Rectal smooth muscle tissue (tissue), 1 donor: ENCODE measurements around the gene HNF4A.

Source experiments
- H3K27ac ChIP-seq: one replicate; pipeline ENCODE4 v1.7.0; 2013; ENCODE audit warnings: low read depth, low read length, inconsistent platforms
- H3K27me3 ChIP-seq: one replicate; pipeline ENCODE4 v1.7.0; 2013; ENCODE audit warnings: low read length; ENCODE audit not compliant: control insufficient read depth, insufficient read depth
- H3K36me3 ChIP-seq: one replicate; pipeline ENCODE4 v1.7.0; 2013; ENCODE audit warnings: low read length; ENCODE audit not compliant: control insufficient read depth, insufficient read depth
- H3K4me1 ChIP-seq: one replicate; pipeline ENCODE4 v1.7.0; 2013; ENCODE audit warnings: low read length; ENCODE audit not compliant: control insufficient read depth, insufficient read depth
- H3K4me3 ChIP-seq: one replicate; pipeline ENCODE4 v1.7.0; 2013; ENCODE audit warnings: low read length
- H3K9ac ChIP-seq: one replicate; pipeline ENCODE4 v1.7.0; 2013; ENCODE audit warnings: low read length

HNF4A gene

DNA sequence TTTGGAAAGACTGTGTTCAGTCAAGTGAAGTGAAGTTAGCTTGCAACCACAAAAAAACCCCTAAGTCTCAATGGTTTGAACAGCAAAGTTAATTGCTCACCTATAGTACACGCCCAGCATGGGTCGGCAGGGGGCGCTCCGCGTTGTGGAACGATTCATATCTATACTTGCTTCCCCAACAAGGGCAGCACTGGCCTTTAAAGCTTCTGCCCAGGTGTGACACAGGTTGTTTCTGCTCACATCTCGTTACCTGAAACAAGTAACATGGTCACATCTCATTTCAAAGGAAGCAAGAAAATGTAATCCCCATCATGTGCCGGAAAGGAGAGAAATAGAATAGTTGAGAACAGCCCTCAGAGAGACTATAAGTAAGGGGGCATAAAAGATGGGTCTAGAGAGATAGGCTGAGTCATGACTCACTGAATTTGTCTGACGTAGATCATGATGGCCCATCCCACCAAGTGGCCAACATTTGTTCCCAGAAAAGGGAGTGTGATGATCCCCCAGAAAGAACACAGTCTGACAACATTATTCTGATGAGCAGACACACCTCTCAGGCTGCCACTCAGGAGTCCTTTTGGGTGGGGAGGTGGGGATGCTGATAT, 29.0 kb downstream of the HNF4A start:
- no peak overlapping the region for H3K9ac ChIP-seq
- no peaks in the 10 kb centered on the region for H3K36me3 ChIP-seq
- peaks cover 4% of the 10 kb centered on the region for H3K27me3 ChIP-seq
- no peak overlapping the region for H3K4me3 ChIP-seq
- H3K27ac ChIP-seq: no peak overlapping the region
- H3K4me1 ChIP-seq: no peaks in the 10 kb centered on the region

- H3K4me1 ChIP-seq: no peaks in the 10 kb centered on the region
- H3K9ac ChIP-seq: no peak overlapping the region
Observed at GRCh38 chr20:44388466-44389023, 33.0 kb downstream of the HNF4A start.

GRCh38 chr20:44389871-44390270, 34.4 kb downstream of the HNF4A start:
- no peak overlapping the region for H3K27ac ChIP-seq

More at GRCh38 chr20:44388466-44389023, 33.0 kb downstream of the HNF4A start:
- Histone ChIP-seq H3K36me3 (peaks cover 2% of the 10 kb centered on the region), H3K27me3 (peaks cover 4% of the 10 kb centered on the region), H3K4me3 (no peak overlapping the region), H3K27ac (no peak overlapping the region)

DNA sequence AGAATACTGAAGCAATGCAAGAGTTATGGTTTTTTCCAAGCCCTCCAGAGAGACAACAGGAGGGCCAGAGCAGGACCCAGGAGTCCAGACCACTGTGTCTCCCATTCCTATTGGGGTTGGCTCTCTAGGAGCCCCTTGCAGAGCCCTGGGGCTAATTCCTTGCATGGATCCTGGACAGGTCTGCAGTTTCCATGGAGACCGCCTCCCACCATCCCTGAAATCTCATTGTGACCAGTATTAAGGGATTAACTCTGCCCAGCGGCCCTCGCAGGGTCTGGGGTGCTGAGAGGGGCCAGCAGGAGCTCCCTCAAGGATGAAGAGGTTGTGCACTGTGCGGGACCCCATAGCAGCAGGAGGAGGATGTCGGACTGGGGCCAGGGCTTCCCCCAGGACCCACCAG, 34.8 kb downstream of the HNF4A start:
- Histone ChIP-seq H3K27me3 (peaks cover 4% of the 10 kb centered on the region), H3K9ac (no peak overlapping the region), H3K4me3 (no peak overlapping the region), H3K4me1 (no peaks in the 10 kb centered on the region), H3K27ac (no peak overlapping the region), H3K36me3 (peaks cover 2% of the 10 kb centered on the region)

More at GRCh38 chr20:44389871-44390270, 34.4 kb downstream of the HNF4A start:
- Histone ChIP-seq H3K36me3 (peaks cover 2% of the 10 kb centered on the region), H3K4me3 (no peak overlapping the region), H3K27me3 (peaks cover 4% of the 10 kb centered on the region), H3K9ac (no peak overlapping the region), H3K4me1 (no peaks in the 10 kb centered on the region)

DNA sequence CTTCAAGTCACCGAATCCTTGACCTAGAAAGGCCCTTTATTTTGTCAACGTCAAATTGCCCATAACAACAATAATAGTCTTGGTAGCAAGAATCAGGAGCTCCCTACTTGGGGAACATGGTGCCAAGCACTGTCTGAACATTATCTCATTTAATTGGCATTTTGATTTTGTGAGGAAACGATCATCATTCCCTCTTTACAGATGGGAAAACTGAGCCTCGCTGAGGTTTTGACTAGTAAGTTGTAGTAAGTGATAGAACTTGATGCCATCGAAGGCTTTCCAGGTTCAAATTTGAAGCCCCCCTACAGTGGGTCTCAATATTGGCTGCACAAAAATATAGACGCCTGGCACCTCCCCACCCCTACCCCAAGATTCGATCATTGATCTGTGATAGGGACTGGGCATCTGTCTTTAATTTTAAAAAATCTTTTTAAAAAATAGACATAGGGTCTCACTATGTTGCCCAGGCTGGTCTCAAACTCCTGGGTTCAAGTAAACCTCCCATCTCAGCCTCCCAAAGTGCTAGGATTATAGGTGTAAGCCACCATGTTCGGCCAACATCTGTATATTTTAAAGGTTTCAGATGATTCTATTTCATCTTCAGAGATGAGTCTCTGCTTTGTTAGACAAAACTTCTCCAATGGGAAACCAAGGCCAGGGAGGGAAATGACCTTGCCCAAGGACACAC, 36.7 kb downstream of the HNF4A start:
- Histone ChIP-seq H3K9ac (no peak overlapping the region), H3K4me1 (no peaks in the 10 kb centered on the region), H3K27me3 (peaks cover 4% of the 10 kb centered on the region), H3K36me3 (peaks cover 2% of the 10 kb centered on the region), H3K27ac (no peak overlapping the region), H3K4me3 (no peak overlapping the region)

- Histone ChIP-seq H3K4me1 (no peaks in the 10 kb centered on the region), H3K4me3 (no peak overlapping the region), H3K27ac (no peak overlapping the region), H3K27me3 (peaks cover 4% of the 10 kb centered on the region), H3K36me3 (peaks cover 2% of the 10 kb centered on the region), H3K9ac (no peak overlapping the region)
Observed at GRCh38 chr20:44392776-44393607, 37.5 kb downstream of the HNF4A start.

DNA sequence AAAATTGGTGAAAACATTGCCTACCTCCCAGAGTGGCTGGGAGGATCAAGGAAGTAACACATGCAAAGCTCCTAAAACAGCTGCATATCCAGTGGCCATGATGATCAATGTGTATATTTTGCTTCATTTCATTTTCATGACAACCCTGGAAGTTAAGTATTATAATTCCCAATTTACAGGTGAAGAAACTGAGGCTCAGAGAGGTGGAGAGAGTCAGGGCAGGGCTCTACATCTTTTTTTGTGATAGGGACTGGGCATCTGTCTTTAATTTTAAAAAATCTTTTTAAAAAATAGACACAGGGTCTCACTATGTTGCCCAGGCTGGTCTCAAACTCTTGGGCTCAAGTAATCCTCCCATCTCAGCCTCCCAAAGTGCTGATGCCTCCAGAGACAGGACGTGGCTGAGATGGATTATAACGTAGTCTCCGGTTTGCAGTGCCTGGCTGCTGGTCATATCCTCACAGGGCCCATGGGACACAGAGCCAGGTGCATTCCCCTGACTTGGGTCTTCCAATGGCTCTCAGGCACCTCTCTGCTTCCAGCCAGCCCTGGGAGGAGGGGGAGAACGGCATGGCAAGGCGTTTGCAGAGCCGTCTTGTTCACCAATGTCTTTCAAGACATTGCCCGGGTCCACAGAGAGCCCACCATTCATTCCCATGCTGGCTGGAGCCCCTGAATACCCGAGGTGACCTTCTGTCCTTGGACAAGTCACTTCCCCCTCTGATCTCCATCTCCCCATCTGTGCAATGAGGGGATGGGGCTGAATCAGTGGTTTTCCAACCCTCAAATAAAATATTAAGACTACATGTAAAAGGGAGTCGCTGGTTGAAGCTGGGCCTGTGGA, 38.3 kb downstream of the HNF4A start:
- no peaks in the 10 kb centered on the region for H3K4me1 ChIP-seq
- H3K27me3 ChIP-seq: peaks cover under 1% of the 10 kb centered on the region
- H3K9ac ChIP-seq: no peak overlapping the region
- H3K27ac ChIP-seq: no peak overlapping the region
- peaks cover 2% of the 10 kb centered on the region for H3K36me3 ChIP-seq
- H3K4me3 ChIP-seq: no peak overlapping the region

GRCh38 chr20:44394452-44394701, 38.9 kb downstream of the HNF4A start:
- Histone ChIP-seq H3K4me3 (no peak overlapping the region), H3K9ac (no peak overlapping the region)

GRCh38 chr20:44394702-44395460, 39.4 kb downstream of the HNF4A start:
- Histone ChIP-seq H3K36me3 (peaks cover 2% of the 10 kb centered on the region), H3K27me3 (no peaks in the 10 kb centered on the region), H3K4me1 (no peaks in the 10 kb centered on the region), H3K9ac (no peak overlapping the region), H3K27ac (no peak overlapping the region), H3K4me3 (no peak overlapping the region)

More at GRCh38 chr20:44394452-44394701, 38.9 kb downstream of the HNF4A start:
- H3K27me3 ChIP-seq: no peaks in the 10 kb centered on the region
- peaks cover 2% of the 10 kb centered on the region for H3K36me3 ChIP-seq
- H3K27ac ChIP-seq: no peak overlapping the region
- no peaks in the 10 kb centered on the region for H3K4me1 ChIP-seq

GRCh38 chr20:44395461-44396340, 40.2 kb downstream of the HNF4A start:
- Histone ChIP-seq H3K27ac (no peak overlapping the region), H3K4me3 (no peak overlapping the region), H3K27me3 (no peaks in the 10 kb centered on the region), H3K4me1 (no peaks in the 10 kb centered on the region), H3K36me3 (no peaks in the 10 kb centered on the region), H3K9ac (no peak overlapping the region)
